ENCODE data around the gene IFIT2.
"Not testable (repeated sequence)": the region's sequence is repeated elsewhere in the genome, so short reads cannot be mapped to it uniquely, and the experiment has no call there.

The IFIT2 gene

DNA sequence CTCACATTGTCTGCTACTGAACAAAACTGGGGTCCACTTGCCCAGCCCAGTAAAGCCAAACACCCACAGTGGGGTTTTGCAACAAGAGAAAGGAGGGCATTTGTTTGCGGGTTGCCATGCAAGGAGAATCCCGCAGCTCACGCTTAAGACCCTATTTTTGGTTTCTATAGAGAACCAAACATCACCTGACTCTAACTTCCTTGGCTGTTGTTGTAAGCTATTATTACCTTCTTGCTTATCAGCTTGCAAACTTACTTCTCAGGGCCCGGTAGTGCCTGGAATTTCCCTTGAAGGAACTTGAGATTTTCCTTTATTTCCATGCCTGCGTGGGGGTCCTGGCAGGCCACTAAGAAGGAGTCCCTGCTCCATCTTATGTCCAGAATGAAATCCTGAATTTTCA is 46.6 kb downstream of the IFIT2 start:
- no peak for DNase-seq
- Histone ChIP-seq H3K4me3 (ENCODE audit: low read depth, low read length) (no peak overlapping the region), H3K36me3 (replicated peaks) (no peaks in the 10 kb centered on the region), H3K27me3 (replicated peaks) (no peaks in the 10 kb centered on the region), H3K27ac (no peak overlapping the region)
- TF ChIP-seq CTCF (IDR thresholded peaks at IDR 0.05; ENCODE audit: low read depth, low read length, missing control alignments), result no peak
- in situ Hi-C loops (cut with HindIII; ENCODE audit: low pct_ligation_motif_present, low sequenced_read_pairs), result no loop called here

- DNase-seq, result no peak
- TF ChIP-seq CTCF (IDR thresholded peaks at IDR 0.05; ENCODE audit: low read depth, low read length, missing control alignments), result no peak
- Histone ChIP-seq H3K4me3 (ENCODE audit: low read depth, low read length) (no peak overlapping the region), H3K27ac (no peak overlapping the region), H3K36me3 (replicated peaks) (no peaks in the 10 kb centered on the region), H3K27me3 (replicated peaks) (no peaks in the 10 kb centered on the region)
- in situ Hi-C loops (cut with HindIII; ENCODE audit: low pct_ligation_motif_present, low sequenced_read_pairs), result no loop called here
These were observed 47.1 kb downstream of the IFIT2 start for GRCh38 chr10:89348975-89349374.

- H3K27ac ChIP-seq, result peak overlapping the region; percentile 78
- H3K4me3 ChIP-seq (ENCODE audit: low read depth, low read length); H3K36me3 ChIP-seq (replicated peaks): not testable (repeated sequence)
These were observed 48.9 kb downstream of the IFIT2 start for GRCh38 chr10:89350631-89351315.

DNA sequence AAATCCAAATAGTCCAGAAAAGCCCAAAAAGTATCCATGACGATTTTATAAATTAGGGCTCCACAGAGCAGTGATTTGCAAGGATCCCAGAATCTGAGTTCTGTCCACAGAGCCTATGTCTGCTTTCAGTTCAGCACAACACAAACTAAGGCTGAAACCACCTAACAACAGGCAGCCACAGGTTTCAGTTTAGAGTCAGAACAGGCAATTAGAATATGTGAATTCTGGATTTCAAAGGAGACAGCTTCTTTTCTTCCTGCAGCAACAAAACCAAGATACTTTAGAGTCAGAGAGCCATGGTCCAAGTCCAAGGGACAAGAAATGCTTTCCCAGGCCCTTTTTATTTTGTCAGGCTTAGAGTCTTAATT is 49.5 kb downstream of the IFIT2 start:
- H3K27ac ChIP-seq, result peak overlapping the region; percentile 78
- no peak for DNase-seq
- H3K27me3 ChIP-seq (replicated peaks), result no peaks in the 10 kb centered on the region
- in situ Hi-C loops (cut with HindIII; ENCODE audit: low pct_ligation_motif_present, low sequenced_read_pairs), result no loop called here
- H3K4me3 ChIP-seq (ENCODE audit: low read depth, low read length), result no peak overlapping the region
- H3K36me3 ChIP-seq (replicated peaks), result no peaks in the 10 kb centered on the region
- TF ChIP-seq CTCF (IDR thresholded peaks at IDR 0.05; ENCODE audit: low read depth, low read length, missing control alignments), result no peak

More at GRCh38 chr10:89350631-89351315, 48.9 kb downstream of the IFIT2 start:
- in situ Hi-C loops (cut with HindIII; ENCODE audit: low pct_ligation_motif_present, low sequenced_read_pairs); DNase-seq; H3K27me3 ChIP-seq (replicated peaks): not testable (repeated sequence)

DNA sequence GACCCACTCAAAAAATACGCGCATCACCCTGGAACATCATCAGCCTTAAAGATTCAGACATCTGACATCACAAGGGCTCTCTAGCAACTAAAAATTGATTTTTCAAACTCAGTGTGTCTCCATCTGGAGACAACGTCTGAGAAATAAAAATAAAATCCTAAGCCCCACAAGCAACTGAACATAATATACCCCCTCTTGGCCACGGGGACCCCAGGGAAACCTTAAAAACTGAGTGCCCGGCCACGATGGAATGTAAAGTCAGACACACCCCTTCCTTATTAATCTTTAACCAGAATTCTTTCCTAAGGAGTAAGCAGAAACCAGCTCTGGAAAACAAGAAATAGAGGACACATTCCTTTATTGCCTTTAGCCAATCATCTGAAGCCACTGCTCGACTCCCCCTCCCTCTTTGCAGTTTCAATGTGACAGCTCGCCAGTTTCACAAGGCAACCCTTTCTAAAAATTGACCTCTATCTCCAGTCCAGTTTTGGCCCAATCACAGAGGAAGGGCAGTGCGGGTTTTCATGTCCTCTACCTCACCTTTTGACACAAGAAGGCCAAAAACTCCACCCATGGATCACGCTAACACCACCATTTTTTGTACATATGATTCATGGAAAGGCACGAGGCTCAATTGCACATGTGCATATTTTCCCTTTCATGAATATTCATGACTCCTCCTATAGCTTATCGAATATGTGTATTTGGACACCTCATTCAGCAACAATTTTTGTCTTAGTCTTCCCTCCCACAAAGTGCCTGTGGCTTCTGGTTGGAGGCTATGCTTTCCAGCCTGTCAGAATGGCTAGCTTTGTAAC is 50.1 kb downstream of the IFIT2 start:
- in situ Hi-C loops (cut with HindIII; ENCODE audit: low pct_ligation_motif_present, low sequenced_read_pairs), result no loop called here
- Histone ChIP-seq H3K36me3 (replicated peaks) (no peaks in the 10 kb centered on the region), H3K27me3 (replicated peaks) (no peaks in the 10 kb centered on the region), H3K27ac (peak overlapping the region; percentile 78), H3K4me3 (ENCODE audit: low read depth, low read length) (peak overlapping the region; percentile 42)
- peak; percentile 93 for DNase-seq
- no peak for TF ChIP-seq CTCF (IDR thresholded peaks at IDR 0.05; ENCODE audit: low read depth, low read length, missing control alignments)

DNA sequence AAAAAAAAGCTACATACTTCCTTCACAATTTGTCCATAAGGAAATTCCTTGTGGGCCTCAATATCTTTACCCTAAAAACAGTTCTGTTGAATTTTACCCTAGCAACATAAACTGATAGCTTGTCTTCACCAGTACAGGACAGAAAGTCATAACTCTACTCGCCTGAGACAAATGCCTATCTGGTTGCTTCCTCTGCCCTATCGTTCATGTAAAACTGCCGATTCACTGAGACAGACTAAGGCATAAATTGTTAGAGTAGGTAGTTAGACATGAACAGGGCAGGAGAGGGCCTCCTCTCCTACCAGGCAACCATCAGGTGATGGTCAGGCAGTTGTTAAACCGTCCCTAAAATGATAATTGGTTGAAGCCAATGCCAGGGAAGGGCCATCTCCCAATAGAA is 51.0 kb downstream of the IFIT2 start:
- no peak overlapping the region for H3K4me3 ChIP-seq (ENCODE audit: low read depth, low read length)
- no peak for DNase-seq
- TF ChIP-seq CTCF (IDR thresholded peaks at IDR 0.05; ENCODE audit: low read depth, low read length, missing control alignments), result no peak
- no peaks in the 10 kb centered on the region for H3K36me3 ChIP-seq (replicated peaks)
- in situ Hi-C loops (cut with HindIII; ENCODE audit: low pct_ligation_motif_present, low sequenced_read_pairs), result no loop called here
- H3K27ac ChIP-seq, result peak overlapping the region; percentile 78
- no peaks in the 10 kb centered on the region for H3K27me3 ChIP-seq (replicated peaks)

All from brain microvascular endothelial cell (primary cell).